ENCODE data around the gene FGF18. TPM values are rescaled to one million over a fixed set of nuclear protein-coding genes. Genes with fewer than 3 reads are reported as not detected.
"Not testable (repeated sequence)": the region's sequence is repeated elsewhere in the genome, so short reads cannot be mapped to it uniquely, and the experiment has no call there.

The FGF18 gene
- total and polyA plus RNA-seq, 10 of the 15 experiments (the other 5 are each of a cell fraction or from before 2014, with no cell fraction given): 0.03 to 0.10 (median 0.06) TPM; not detected in 5

- BruUV-seq (replicated peaks); in situ Hi-C loops (cut with MboI): not testable (repeated sequence)
Observed at GRCh38 chr5:171370881-171371280, 48.6 kb upstream of the FGF18 start.

More at GRCh38 chr5:171370881-171371280, 48.6 kb upstream of the FGF18 start:
- H3K9me3 ChIP-seq (replicated peaks; ENCODE audit: control insufficient read depth, insufficient read depth, low read length); RAD21 ChIA-PET (ENCODE audit: unreplicated experiment); H3K27ac ChIP-seq (ENCODE audit: control insufficient read depth, insufficient read depth); H3K4me2 ChIP-seq (ENCODE audit: control insufficient read depth, insufficient read depth); SMC1A ChIA-PET (ENCODE audit: uncharacterized antibody, unreplicated experiment); H3K4me3 ChIP-seq; H3K9ac ChIP-seq (ENCODE audit: control insufficient read depth, insufficient read depth, low read length); H3K36me3 ChIP-seq (ENCODE audit: control insufficient read depth in 2 of 2, insufficient read depth in 2 of 2, low read length in 1 of 2); H2AFZ ChIP-seq (ENCODE audit: control insufficient read depth, low read depth, low read length); H4K20me1 ChIP-seq (ENCODE audit: control insufficient read depth, insufficient read depth); POLR2A ChIA-PET; FAIRE-seq; DNase-seq (ENCODE audit: low read depth, low spot score); H3K79me2 ChIP-seq (ENCODE audit: control insufficient read depth, insufficient read depth, low read length); H3K27me3 ChIP-seq (replicated peaks in 1 of 2; ENCODE audit: control insufficient read depth in 2 of 2, insufficient read depth in 2 of 2, low read length in 1 of 2): not testable (repeated sequence)
- H3K4me1 ChIP-seq (ENCODE audit: control insufficient read depth, insufficient read depth, low read length): peaks cover 12% of the 10 kb centered on the region
- TF ChIP-seq CTCF (IDR thresholded peaks at IDR 0.05 in 2 of 3, conservative IDR thresholded peaks at IDR 0.05 in 1 of 3; ENCODE audit: control insufficient read depth in 2 of 3, extremely low read depth in 1 of 3, insufficient read depth in 1 of 3, low read depth in 3 of 3, low read length in 3 of 3) (peak in 2 of 3 experiments; percentile 22 to 23; a peak in 2 of 6 replicates), RAD21 (IDR thresholded peaks at IDR 0.05; ENCODE audit: insufficient read depth, low read depth, low read length) (0 out of 2 replicates have a peak, but pooled peaks have one; percentile 9), BHLHE40 (IDR thresholded peaks at IDR 0.05; ENCODE audit: borderline replicate concordance in 1 of 2, low read depth in 2 of 2, low read length in 1 of 2) (0 out of 4 replicates have a peak, but pooled peaks of 1 of the 2 experiments have one; percentile 17)
- peak; percentile 52 for ATAC-seq
- WGBS (ENCODE audit: insufficient coverage, insufficient replicate concordance, low lambda C conversion rate, missing lambda C conversion rate): 41% methylated on average over 10 of the region's 10 CpGs
- intact Hi-C loops (cut with micrococcal nuclease; ENCODE audit: unreplicated experiment): loop anchor here (1.0 kb wide), 1 partner anchor 42 kb away; no protein-coding TSS in a partner anchor
- CTCF ChIA-PET: interaction anchor here (0.9 to 1.2 kb wide), 3 partner anchors 12 to 39 kb away, joined by 3 to 4 read pairs (median 4); no protein-coding TSS in a partner anchor
